Caco-2 (cell line): Measurements from ENCODE around the gene DGKK. TPM values are rescaled to one million over a fixed set of nuclear protein-coding genes. Genes with fewer than 3 reads are reported as not detected.

Source experiments
- BruUV-seq: library from RNA; stranded (reverse); fragments of 400-500 nt; replicated peaks from 2 replicates; lab custom pipeline; 2021; lab: Mats Ljungman, UMichigan
- CTCF ChIA-PET: fragments of 300-600 bp; sonication (Branson Sonifier 250); formaldehyde crosslinking; loops from one replicate; lab custom pipeline; 2022; ENCODE audit warnings: antibody characterized with exemption; lab: Charles Lee
- POLR2A ChIA-PET: fragments of 300-600 bp; sonication (Branson Sonifier 250); formaldehyde crosslinking; loops from one replicate; lab custom pipeline; 2022; ENCODE audit warnings: antibody characterized with exemption; lab: Charles Lee
- DNase-seq, 2 experiments: peaks; one replicate each; pipeline versions ENCODE4 v3.0.0 to v3.0.0-alpha.2; 2020 to 2022
- H3K27me3 ChIP-seq: replicated peaks from 2 replicates; pipeline ENCODE4 v1.6.0; 2011; ENCODE audit warnings: low read length; ENCODE audit not compliant: control insufficient read depth, insufficient read depth
- H3K36me3 ChIP-seq: 2 replicates; pipeline ENCODE4 v1.5.1; 2011; ENCODE audit warnings: low read length; ENCODE audit not compliant: control insufficient read depth, insufficient read depth
- H3K4me1 ChIP-seq: fragments of 250-450 bp; sonication (Bioruptor Pico); 2 replicates; pipeline ENCODE4 v1.5.1; 2020; ENCODE audit warnings: mild to moderate bottlenecking
- H3K4me3 ChIP-seq: 2 replicates; pipeline ENCODE4 v1.5.1; 2011; ENCODE audit warnings: low read depth, mild to moderate bottlenecking, control low read depth, low read length
- H3K9me3 ChIP-seq: fragments of 250-450 bp; sonication (Bioruptor Pico); 2 replicates; pipeline ENCODE4 v1.5.1; 2020; ENCODE audit warnings: mild to moderate bottlenecking, moderate library complexity
- H3K27ac Mint-ChIP-seq: one replicate; pipeline ENCODE4 v1.8.0; 2022; ENCODE audit warnings: mixed read lengths; ENCODE audit not compliant: unreplicated experiment
- H3K27me3 Mint-ChIP-seq: one replicate; pipeline ENCODE4 v1.8.0; 2022; ENCODE audit warnings: mixed read lengths; ENCODE audit not compliant: insufficient read depth, unreplicated experiment
- H3K36me3 Mint-ChIP-seq: one replicate; pipeline ENCODE4 v1.8.0; 2022; ENCODE audit warnings: mild to moderate bottlenecking, mixed read lengths; ENCODE audit not compliant: insufficient read depth, unreplicated experiment
- H3K4me1 Mint-ChIP-seq: one replicate; pipeline ENCODE4 v1.8.0; 2022; ENCODE audit warnings: low read depth, mixed read lengths; ENCODE audit not compliant: unreplicated experiment
- H3K4me3 Mint-ChIP-seq: one replicate; pipeline ENCODE4 v1.8.0; 2022; ENCODE audit warnings: mild to moderate bottlenecking, moderate library complexity, mixed read lengths; ENCODE audit not compliant: unreplicated experiment
- H3K9me3 Mint-ChIP-seq: one replicate; pipeline ENCODE4 v1.8.0; 2022; ENCODE audit warnings: mixed read lengths; ENCODE audit not compliant: unreplicated experiment
- CTCF ChIP-seq, 2 experiments: fragments of 200-600 bp in 1 of 2; IDR thresholded peaks; 1 replicate in 1 of 2; 2 replicates in 1 of 2; pipeline versions ENCODE4 v1.5.1 to v1.8.0; 2011 to 2022; ENCODE audit warnings: antibody characterized with exemption in 1 of 2, control low read depth in 1 of 2, inconsistent platforms in 1 of 2, low read depth in 1 of 2, low read length in 1 of 2, mild to moderate bottlenecking in 1 of 2, moderate library complexity in 1 of 2; ENCODE audit not compliant: insufficient read depth in 1 of 2, severe bottlenecking in 1 of 2, unreplicated experiment in 1 of 2
- intact Hi-C: fragments of 100-400 bp; cut with micrococcal nuclease; formaldehyde crosslinking; loops from one replicate; pipeline ENCODE4 v1.10.0; 2022; ENCODE audit not compliant: unreplicated experiment
- total RNA-seq: library from RNA; stranded (reverse); gene quantifications from 2 replicates; pipeline ENCODE4 v1.2.3, GENCODE V29; 2022

Gene DGKK
- total RNA-seq, 1 experiment from 2014 or later: 2.5 TPM

GRCh38 chrX:50375481-50376267 is 95.0 kb downstream of the DGKK start:
- BruUV-seq: no TSS peak
- Mint-ChIP-seq H3K27ac (no peak overlapping the region), H3K27me3 (no peaks in the 10 kb centered on the region), H3K36me3 (no peaks in the 10 kb centered on the region), H3K9me3 (no peaks in the 10 kb centered on the region), H3K4me3 (no peak overlapping the region), H3K4me1 (no peaks in the 10 kb centered on the region)
- Histone ChIP-seq H3K4me1 (no peaks in the 10 kb centered on the region), H3K9me3 (no peaks in the 10 kb centered on the region), H3K36me3 (no peaks in the 10 kb centered on the region), H3K27me3 (no peaks in the 10 kb centered on the region), H3K4me3 (no peak overlapping the region)
- DNase-seq: no peak
- TF ChIP-seq CTCF (IDR thresholded peaks at IDR 0.05; ENCODE audit: insufficient read depth in 1 of 2, low read depth in 1 of 2, low read length in 1 of 2, severe bottlenecking in 1 of 2, unreplicated experiment in 1 of 2): no peak
- ChIA-PET CTCF (no interaction called here), POLR2A (no interaction called here)
- intact Hi-C loops: no loop called here

GRCh38 chrX:50372966-50373365 is 97.7 kb downstream of the DGKK start:
- Histone ChIP-seq H3K4me1 (no peaks in the 10 kb centered on the region), H3K9me3 (no peaks in the 10 kb centered on the region), H3K36me3 (no peaks in the 10 kb centered on the region), H3K4me3 (no peak overlapping the region), H3K27me3 (no peaks in the 10 kb centered on the region)
- DNase-seq: no peak
- H3K9me3 Mint-ChIP-seq: no peaks in the 10 kb centered on the region
- H3K27ac Mint-ChIP-seq: no peak overlapping the region
- H3K4me1 Mint-ChIP-seq: no peaks in the 10 kb centered on the region
- intact Hi-C loops: no loop called here
- ChIA-PET CTCF (no interaction called here), POLR2A (no interaction called here)
- no peaks in the 10 kb centered on the region for H3K36me3 Mint-ChIP-seq
- TF ChIP-seq CTCF (IDR thresholded peaks at IDR 0.05; ENCODE audit: insufficient read depth in 1 of 2, low read depth in 1 of 2, low read length in 1 of 2, severe bottlenecking in 1 of 2, unreplicated experiment in 1 of 2): no peak
- no peaks in the 10 kb centered on the region for H3K27me3 Mint-ChIP-seq
- H3K4me3 Mint-ChIP-seq: no peak overlapping the region
- no TSS peak for BruUV-seq

DNA sequence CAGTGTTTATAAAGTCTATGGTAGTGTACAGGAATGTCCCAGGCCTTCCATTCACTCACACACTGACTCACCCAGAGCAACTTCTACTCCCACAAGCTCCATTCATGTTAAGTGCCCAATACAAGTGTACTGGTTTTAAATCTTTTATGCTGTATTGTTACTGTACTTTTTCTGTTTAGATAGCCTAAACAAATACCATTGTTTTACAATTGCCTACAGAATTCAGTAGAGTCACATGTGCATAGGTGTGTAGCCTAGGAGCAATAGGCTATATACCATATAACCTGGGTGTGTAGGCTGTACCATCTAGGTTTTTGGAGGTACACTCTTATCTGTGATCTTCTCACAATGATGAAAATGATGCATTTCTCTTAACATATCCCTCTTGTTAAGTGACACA is 126.7 kb downstream of the DGKK start:
- CTCF ChIA-PET: no interaction called here
- Histone ChIP-seq H3K36me3 (no peaks in the 10 kb centered on the region), H3K4me1 (peaks cover 4% of the 10 kb centered on the region; the same call in 1 of the 2 replicates), H3K9me3 (no peaks in the 10 kb centered on the region), H3K4me3 (no peak overlapping the region), H3K27me3 (no peaks in the 10 kb centered on the region)
- Mint-ChIP-seq H3K9me3 (no peaks in the 10 kb centered on the region), H3K4me1 (peaks cover 6% of the 10 kb centered on the region), H3K27me3 (no peaks in the 10 kb centered on the region), H3K4me3 (no peak overlapping the region), H3K27ac (no peak overlapping the region), H3K36me3 (no peaks in the 10 kb centered on the region)
- no TSS peak for BruUV-seq
- DNase-seq: no peak
- POLR2A ChIA-PET: no interaction called here
- TF ChIP-seq CTCF (IDR thresholded peaks at IDR 0.05; ENCODE audit: insufficient read depth in 1 of 2, low read depth in 1 of 2, low read length in 1 of 2, severe bottlenecking in 1 of 2, unreplicated experiment in 1 of 2): no peak
- intact Hi-C loops: loop anchor here (10.0 kb wide), 1 partner anchor 131 kb away; the partner anchor contains the start of gene DGKK
